Naive thymus-derived CD4-positive, alpha-beta T cell (primary cell): ENCODE data around the gene ACSM3. TPM values are rescaled to one million over a fixed set of nuclear protein-coding genes. Genes with fewer than 3 reads are reported as not detected.

Source experiments
- ATAC-seq: fragments of 150-1000 bp; cut with Tn5 transposase; 2 replicates; pipeline ENCODE4 v1.10.0; 2021; ENCODE audit warnings: mild to moderate bottlenecking, moderate library complexity
- CTCF ChIA-PET: fragments of 350-600 bp; sonication (Branson Sonifier 250); formaldehyde crosslinking; loops from one replicate; lab custom pipeline; 2021; ENCODE audit warnings: antibody characterized with exemption; lab: Charles Lee
- POLR2A ChIA-PET: fragments of 350-600 bp; sonication (Branson Sonifier 250); formaldehyde crosslinking; loops from one replicate; lab custom pipeline; 2021; ENCODE audit warnings: antibody characterized with exemption, inconsistent platforms; lab: Charles Lee
- DNase-seq, 9 donors: peaks; one replicate each; pipeline versions ENCODE4 v3.0.0 to v3.0.0-alpha.2; 2020 to 2022; ENCODE audit warnings: mixed read lengths in 1 of 9
- H3K27ac ChIP-seq: one replicate; pipeline ENCODE4 v1.7.0; 2013; ENCODE audit warnings: mild to moderate bottlenecking, low read depth, low read length, moderate library complexity
- H3K27me3 ChIP-seq, 2 donors: one replicate each; pipeline ENCODE4 v1.7.0; 2013; ENCODE audit warnings: low read length in 2 of 2, mild to moderate bottlenecking in 2 of 2, moderate library complexity in 2 of 2; ENCODE audit not compliant: control insufficient read depth in 2 of 2, insufficient read depth in 2 of 2
- H3K36me3 ChIP-seq, 3 experiments: 1 replicate in 2 of 3; 2 replicates in 1 of 3; pipeline ENCODE4 v1.7.0; 2013; ENCODE audit warnings: low read length in 3 of 3, mild to moderate bottlenecking in 3 of 3, moderate library complexity in 1 of 3; ENCODE audit not compliant: insufficient read depth in 3 of 3, control insufficient read depth in 2 of 3
- H3K4me1 ChIP-seq, 2 donors: one replicate each; pipeline ENCODE4 v1.7.0; 2013; ENCODE audit warnings: low read length in 2 of 2, mild to moderate bottlenecking in 2 of 2, moderate library complexity in 1 of 2; ENCODE audit not compliant: control insufficient read depth in 2 of 2, insufficient read depth in 2 of 2
- H3K4me3 ChIP-seq: 2 replicates; pipeline ENCODE4 v1.7.0; 2013; ENCODE audit warnings: mild to moderate bottlenecking, low read length
- H3K9me3 ChIP-seq, 3 experiments: 1 replicate in 2 of 3; 2 replicates in 1 of 3; pipeline ENCODE4 v1.7.0; 2013; ENCODE audit warnings: low read length in 3 of 3; ENCODE audit not compliant: control insufficient read depth in 2 of 3
- H3K27ac Mint-ChIP-seq, 9 donors: one replicate each; pipeline ENCODE4 v1.8.0; 2020 to 2022; ENCODE audit warnings: mixed read lengths in 9 of 9, mild to moderate bottlenecking in 8 of 9, moderate library complexity in 5 of 9, inconsistent platforms in 2 of 9
- H3K27me3 Mint-ChIP-seq, 5 donors: one replicate each; pipeline ENCODE4 v1.8.0; 2021 to 2022; ENCODE audit warnings: mixed read lengths in 5 of 5, mild to moderate bottlenecking in 1 of 5
- H3K36me3 Mint-ChIP-seq, 5 donors: one replicate each; pipeline ENCODE4 v1.8.0; 2020 to 2022; ENCODE audit warnings: mixed read lengths in 5 of 5, mild to moderate bottlenecking in 3 of 5, inconsistent platforms in 1 of 5
- H3K4me1 Mint-ChIP-seq, 7 donors: one replicate each; pipeline ENCODE4 v1.8.0; 2020 to 2022; ENCODE audit warnings: mixed read lengths in 7 of 7, mild to moderate bottlenecking in 3 of 7, inconsistent platforms in 1 of 7
- H3K4me3 Mint-ChIP-seq, 10 donors: one replicate each; pipeline ENCODE4 v1.8.0; 2020 to 2022; ENCODE audit warnings: mild to moderate bottlenecking in 10 of 10, mixed read lengths in 10 of 10, moderate library complexity in 6 of 10, inconsistent platforms in 2 of 10
- H3K9me3 Mint-ChIP-seq, 11 donors: one replicate each; pipeline ENCODE4 v1.8.0; 2020 to 2022; ENCODE audit warnings: mixed read lengths in 11 of 11, mild to moderate bottlenecking in 4 of 11, inconsistent platforms in 1 of 11, moderate library complexity in 1 of 11
- intact Hi-C, 2 donors: fragments of 100-400 bp; cut with micrococcal nuclease; formaldehyde crosslinking; loops; one replicate each; pipeline ENCODE4 v1.15.1; 2023
- polyA plus RNA-seq, 2 donors: library from polyadenylated mRNA; unstranded; fragments of 300-500 nt; fragmentation: Illumina TruSeq; gene quantifications; one replicate each; pipeline ENCODE4 v1.2.3, GENCODE V29; 2021
- total RNA-seq, 6 experiments: library from RNA in 5 of 6; stranded (reverse) in 5 of 6; gene quantifications; 1 replicate in 5 of 6; 2 replicates in 1 of 6; pipeline ENCODE4 v1.2.3 and lab custom pipeline; 2021 to 2026

ACSM3 gene
- total and polyA plus RNA-seq, 7 experiments from 2014 or later: 3.0 to 10.9 (median 8.2) TPM

DNA sequence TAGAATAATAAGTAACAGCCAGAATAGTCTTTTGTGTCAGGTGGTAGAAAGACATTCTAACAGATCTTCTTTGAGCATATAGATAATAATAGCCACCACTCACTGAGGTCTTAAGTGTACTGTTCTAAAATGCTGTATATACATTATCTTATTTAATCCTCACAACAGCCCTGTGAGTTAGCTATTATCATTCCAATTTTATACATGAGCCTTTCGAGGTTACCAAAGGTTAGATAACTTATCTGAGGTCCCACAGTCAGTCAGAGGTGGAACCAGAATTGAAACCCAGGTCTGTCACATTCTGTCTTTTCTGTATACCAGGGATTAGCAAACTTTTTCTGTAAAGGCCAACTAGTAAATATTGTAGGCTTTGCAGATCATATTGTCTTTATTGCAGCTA, 65.7 kb downstream of the ACSM3 start:
- H3K4me3 ChIP-seq: no peak overlapping the region
- no peak overlapping the region for H3K27ac ChIP-seq
- peaks cover 0 to 6% (median 2%) of the 10 kb centered on the region in 11 donors for H3K9me3 Mint-ChIP-seq
- ChIA-PET CTCF (no interaction called here), POLR2A (no interaction called here)
- peaks cover 0 to 23% (median 0%) of the 10 kb centered on the region in 5 donors for H3K36me3 Mint-ChIP-seq
- H3K4me1 Mint-ChIP-seq: no peaks in the 10 kb centered on the region
- no peaks in the 10 kb centered on the region for H3K36me3 ChIP-seq
- no peaks in the 10 kb centered on the region for H3K27me3 ChIP-seq
- no peaks in the 10 kb centered on the region for H3K27me3 Mint-ChIP-seq
- no peaks in the 10 kb centered on the region for H3K4me1 ChIP-seq
- no peak overlapping the region for H3K27ac Mint-ChIP-seq
- DNase-seq (no peak), ATAC-seq (no peak)
- no peaks in the 10 kb centered on the region for H3K9me3 ChIP-seq
- intact Hi-C loops: loop anchor here in 1 of 2 donors (1.0 kb wide), 1 partner anchor 24 kb away; no protein-coding TSS in a partner anchor
- H3K4me3 Mint-ChIP-seq: no peak overlapping the region

GRCh38 chr16:20830372-20830771, 66.6 kb downstream of the ACSM3 start:
- H3K27me3 ChIP-seq: no peaks in the 10 kb centered on the region
- H3K4me1 Mint-ChIP-seq: no peaks in the 10 kb centered on the region
- no peaks in the 10 kb centered on the region for H3K36me3 ChIP-seq
- H3K27ac Mint-ChIP-seq: no peak overlapping the region
- DNase-seq (no peak), ATAC-seq (no peak)
- intact Hi-C loops: no loop called here
- ChIA-PET CTCF (no interaction called here), POLR2A (no interaction called here)
- no peaks in the 10 kb centered on the region for H3K27me3 Mint-ChIP-seq
- no peak overlapping the region for H3K4me3 ChIP-seq
- H3K9me3 Mint-ChIP-seq: peaks cover 0 to 15% (median 4%) of the 10 kb centered on the region in 11 donors
- no peak overlapping the region for H3K4me3 Mint-ChIP-seq
- H3K9me3 ChIP-seq: no peaks in the 10 kb centered on the region
- no peaks in the 10 kb centered on the region for H3K4me1 ChIP-seq
- no peak overlapping the region for H3K27ac ChIP-seq
- peaks cover 0 to 31% (median 0%) of the 10 kb centered on the region in 5 donors for H3K36me3 Mint-ChIP-seq

DNA sequence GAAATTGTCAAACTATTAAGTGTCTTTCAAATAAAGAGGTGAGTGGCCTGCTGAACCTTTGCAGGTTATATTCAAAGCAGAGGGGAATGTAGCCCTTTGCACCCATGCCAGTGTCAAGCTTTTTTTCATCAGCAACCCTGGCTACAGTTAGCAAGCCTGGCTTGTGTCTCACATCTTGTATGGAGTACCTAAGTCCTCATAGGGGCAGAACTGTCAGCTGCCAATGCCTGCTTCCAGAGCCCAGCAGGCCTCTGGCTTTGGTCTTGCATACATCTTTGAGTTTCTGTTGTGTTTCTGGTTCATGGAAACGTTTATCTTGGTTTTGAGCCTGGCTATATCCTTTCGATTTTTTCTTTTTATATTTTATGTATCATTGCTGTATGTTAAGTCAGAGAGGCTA, 69.3 kb downstream of the ACSM3 start:
- CTCF ChIA-PET: interaction anchor here (0.6 kb wide), 2 partner anchors 31 to 80 kb away, joined by 4 read pairs; no protein-coding TSS in a partner anchor
- Mint-ChIP-seq H3K4me3 (no peak overlapping the region), H3K9me3 (peaks cover 0 to 37% (median 9%) of the 10 kb centered on the region in 11 donors), H3K27ac (no peak overlapping the region), H3K27me3 (no peaks in the 10 kb centered on the region), H3K4me1 (no peaks in the 10 kb centered on the region), H3K36me3 (peaks cover 0 to 46% (median 9%) of the 10 kb centered on the region in 5 donors)
- Histone ChIP-seq H3K9me3 (no peaks in the 10 kb centered on the region), H3K36me3 (no peaks in the 10 kb centered on the region), H3K27ac (no peak overlapping the region), H3K4me1 (no peaks in the 10 kb centered on the region), H3K27me3 (no peaks in the 10 kb centered on the region), H3K4me3 (no peak overlapping the region)
- DNase-seq (no peak), ATAC-seq (no peak)
- intact Hi-C loops: no loop called here
- POLR2A ChIA-PET: no interaction called here

- ATAC-seq: no peak
- DNase-seq: no peak
- Mint-ChIP-seq H3K27ac (no peak overlapping the region), H3K9me3 (peaks cover 0 to 37% (median 11%) of the 10 kb centered on the region in 11 donors), H3K4me1 (peaks cover 0 to 7% (median 1%) of the 10 kb centered on the region in 7 donors), H3K36me3 (peaks cover 0 to 62% (median 9%) of the 10 kb centered on the region in 5 donors), H3K4me3 (no peak overlapping the region), H3K27me3 (no peaks in the 10 kb centered on the region)
- intact Hi-C loops: no loop called here
- ChIA-PET CTCF (no interaction called here), POLR2A (no interaction called here)
- Histone ChIP-seq H3K4me3 (no peak overlapping the region), H3K4me1 (no peaks in the 10 kb centered on the region), H3K36me3 (no peaks in the 10 kb centered on the region), H3K27ac (no peak overlapping the region), H3K27me3 (no peaks in the 10 kb centered on the region), H3K9me3 (no peaks in the 10 kb centered on the region)
Measured at GRCh38 chr16:20838240-20838639, 74.4 kb downstream of the ACSM3 start.

DNA sequence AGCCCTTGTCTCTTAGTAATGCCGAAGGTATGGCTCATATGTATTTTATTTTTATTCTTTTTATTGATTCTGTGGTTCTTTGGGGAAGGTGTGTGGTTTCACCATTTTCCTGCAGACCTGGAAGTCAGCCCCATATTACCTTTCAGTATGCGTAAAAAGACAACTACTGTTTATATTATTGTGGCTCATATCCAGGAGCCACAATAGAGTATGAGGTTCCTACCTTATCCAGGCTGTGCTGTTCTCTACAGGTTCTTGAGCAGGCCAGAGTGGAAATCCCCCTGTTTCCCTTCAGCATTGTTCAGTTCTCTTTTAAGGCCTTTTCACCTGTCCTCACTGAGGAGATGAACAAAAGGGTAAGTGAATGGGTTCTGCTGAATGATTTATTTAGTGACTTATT, 75.7 kb downstream of the ACSM3 start:
- Mint-ChIP-seq H3K27me3 (no peaks in the 10 kb centered on the region), H3K9me3 (peaks cover 0 to 31% (median 9%) of the 10 kb centered on the region in 11 donors), H3K36me3 (peaks cover 0 to 56% (median 9%) of the 10 kb centered on the region in 5 donors), H3K4me3 (no peak overlapping the region), H3K4me1 (peaks cover 7 to 15% (median 13%) of the 10 kb centered on the region in 7 donors), H3K27ac (no peak overlapping the region)
- intact Hi-C loops: no loop called here
- H3K4me3 ChIP-seq: no peak overlapping the region
- POLR2A ChIA-PET: no interaction called here
- CTCF ChIA-PET: no interaction called here
- no peaks in the 10 kb centered on the region for H3K9me3 ChIP-seq
- no peaks in the 10 kb centered on the region for H3K27me3 ChIP-seq
- no peak for ATAC-seq
- H3K36me3 ChIP-seq: no peaks in the 10 kb centered on the region
- H3K27ac ChIP-seq: no peak overlapping the region
- DNase-seq: no peak
- H3K4me1 ChIP-seq: peaks cover 10 to 12% of the 10 kb centered on the region in 2 donors

GRCh38 chr16:20844054-20844453, 80.2 kb downstream of the ACSM3 start:
- peaks cover 18 to 22% of the 10 kb centered on the region in 2 donors for H3K4me1 ChIP-seq
- H3K9me3 ChIP-seq: no peaks in the 10 kb centered on the region
- H3K4me1 Mint-ChIP-seq: peaks cover 16 to 36% (median 25%) of the 10 kb centered on the region in 7 donors
- H3K27me3 Mint-ChIP-seq: no peaks in the 10 kb centered on the region
- peak in 6 of 9 donors; percentile 13 to 48 (median 25) for DNase-seq
- intact Hi-C loops: loop anchor here (1.0 to 10.0 kb wide), 4 partner anchors 37 to 311 kb away; partner anchors contain the start of genes ERI2 (in 2 of the 2), REXO5 (in 2 of the 2), DNAH3 (in 1 of the 2) and LDAF1 (in 1 of the 2)
- H3K36me3 ChIP-seq: no peaks in the 10 kb centered on the region
- ChIA-PET POLR2A (no interaction called here), CTCF (interaction anchor here (0.6 to 1.1 kb wide), 3 partner anchors 37 to 58 kb away, joined by 3 to 6 read pairs (median 3); partner anchors contain the start of gene REXO5)
- H3K36me3 Mint-ChIP-seq: peaks cover 0 to 22% (median 0%) of the 10 kb centered on the region in 5 donors
- H3K27me3 ChIP-seq: no peaks in the 10 kb centered on the region
- peak overlapping the region; percentile 2 for H3K4me3 ChIP-seq
- peak overlapping the region; percentile 26 to 80 (median 55) for H3K4me3 Mint-ChIP-seq
- peak overlapping the region; percentile 48 for H3K27ac ChIP-seq
- H3K9me3 Mint-ChIP-seq: peaks cover 0 to 4% (median 0%) of the 10 kb centered on the region in 11 donors
- H3K27ac Mint-ChIP-seq: peak overlapping the region; percentile 62 to 93 (median 74)
- peak; percentile 50 for ATAC-seq
